GM12892 (cell line): ENCODE data around the gene CMPK1.

Experiments
- POLR2A ChIP-seq: IDR thresholded peaks from 2 replicates; pipeline ENCODE4 v1.6.1; 2011; ENCODE audit warnings: low read depth, low read length, control low read depth
- POLR2AphosphoS5 ChIP-seq: IDR thresholded peaks from 2 replicates; pipeline ENCODE4 v1.6.1; 2011; ENCODE audit warnings: low read depth, low read length, control low read depth

DNA sequence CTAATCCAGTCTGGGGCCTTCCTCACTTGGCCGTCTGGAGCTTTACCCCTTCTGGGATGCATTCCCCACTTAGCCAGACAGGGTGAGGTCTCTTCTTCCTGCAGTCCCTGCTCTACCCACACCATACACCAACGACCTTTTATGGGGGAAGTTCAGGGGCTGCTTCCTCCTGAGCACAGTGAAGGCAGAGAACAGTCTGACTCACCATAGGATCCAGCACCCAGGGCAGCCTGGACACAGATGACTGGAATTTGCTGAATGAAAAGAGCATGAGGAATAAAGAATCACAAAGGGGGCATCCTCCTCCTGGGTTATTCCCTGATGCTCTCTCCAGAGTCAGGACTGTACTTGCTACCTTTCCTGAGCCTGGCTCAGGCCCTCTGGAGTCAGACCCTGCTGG is 77.8 kb downstream of the CMPK1 start:
- no peak for TF ChIP-seq POLR2AphosphoS5
- TF ChIP-seq POLR2A, result no peak
